ENCODE measurements around the gene MS4A15.

GRCh38 chr11:60719391-60719790 is 37.3 kb upstream of the MS4A15 start:
- no peak for TF ChIP-seq YY1 (IDR thresholded peaks at IDR 0.05; ENCODE audit: insufficient read depth, insufficient read length)
- no peak for TF ChIP-seq SUZ12 (IDR thresholded peaks at IDR 0.05; ENCODE audit: extremely low read depth, insufficient read depth, insufficient read length)
